Fibroblast of mammary gland (primary cell): ENCODE results near the gene FGF19.

Experiments
- DNase-seq: peaks from one replicate; pipeline ENCODE4 v3.0.0-alpha.2; 2010; ENCODE audit warnings: low read depth
- H3K4me3 ChIP-seq: 2 replicates; pipeline ENCODE4 v1.5.1; 2011; ENCODE audit warnings: low read depth, mild to moderate bottlenecking, low read length, moderate library complexity; ENCODE audit not compliant: control insufficient read depth
- CTCF ChIP-seq: conservative IDR thresholded peaks from 2 replicates; pipeline ENCODE4 v1.5.1; 2011; ENCODE audit warnings: low read depth, low read length, inconsistent platforms; ENCODE audit not compliant: control insufficient read depth, insufficient read depth

The FGF19 gene

DNA sequence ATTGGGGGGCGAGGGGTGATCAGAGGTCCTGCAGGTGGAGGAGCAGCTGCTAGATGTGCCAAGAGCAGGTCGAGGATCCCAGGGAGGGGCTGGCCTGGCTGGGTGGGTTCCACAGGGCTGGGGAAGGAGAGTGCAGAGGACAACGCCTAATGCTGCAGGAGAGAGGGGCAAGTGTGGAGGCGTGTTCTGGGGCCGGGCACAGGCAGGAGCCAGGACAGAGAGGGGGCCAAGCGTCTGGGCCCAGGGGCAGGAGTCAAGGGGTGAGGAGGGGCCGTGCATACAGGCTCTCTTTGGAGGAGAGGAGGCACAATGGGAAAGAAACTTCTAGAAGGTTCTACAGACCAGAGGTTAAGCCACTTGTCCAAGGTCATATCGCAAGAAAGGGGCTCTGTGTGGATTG lies 26.7 kb upstream of the FGF19 start:
- no peak for TF ChIP-seq CTCF
- no peak overlapping the region for H3K4me3 ChIP-seq
- DNase-seq, result no peak

DNA sequence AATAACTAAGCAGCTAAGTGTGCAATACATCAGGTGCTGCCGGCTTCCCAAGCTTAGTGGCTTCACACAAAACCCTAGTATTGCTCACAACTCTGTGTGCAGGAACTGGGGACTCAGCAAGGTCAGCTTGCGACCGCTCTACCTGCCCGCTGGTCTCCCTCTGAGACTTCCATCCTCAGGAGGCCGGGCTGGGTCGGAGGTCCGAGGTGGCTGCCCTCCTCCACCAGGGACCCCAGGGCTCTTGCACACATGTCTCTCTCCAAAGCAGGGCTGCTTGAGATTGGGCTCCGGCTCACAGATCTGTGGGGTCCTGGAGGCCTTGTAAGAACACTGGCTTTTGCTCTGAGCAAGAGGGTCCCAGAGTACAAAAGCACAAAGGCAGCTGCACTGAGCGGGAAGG lies 25.4 kb upstream of the FGF19 start:
- no peak for TF ChIP-seq CTCF
- no peak for DNase-seq
- H3K4me3 ChIP-seq, result no peak overlapping the region

GRCh38 chr11:69727266-69727665 lies 23.4 kb upstream of the FGF19 start:
- no peak overlapping the region for H3K4me3 ChIP-seq
- TF ChIP-seq CTCF, result no peak
- no peak for DNase-seq

- no peak overlapping the region for H3K4me3 ChIP-seq
- DNase-seq, result no peak
- TF ChIP-seq CTCF, result no peak
These were observed 22.7 kb upstream of the FGF19 start for GRCh38 chr11:69726481-69726880.

DNA sequence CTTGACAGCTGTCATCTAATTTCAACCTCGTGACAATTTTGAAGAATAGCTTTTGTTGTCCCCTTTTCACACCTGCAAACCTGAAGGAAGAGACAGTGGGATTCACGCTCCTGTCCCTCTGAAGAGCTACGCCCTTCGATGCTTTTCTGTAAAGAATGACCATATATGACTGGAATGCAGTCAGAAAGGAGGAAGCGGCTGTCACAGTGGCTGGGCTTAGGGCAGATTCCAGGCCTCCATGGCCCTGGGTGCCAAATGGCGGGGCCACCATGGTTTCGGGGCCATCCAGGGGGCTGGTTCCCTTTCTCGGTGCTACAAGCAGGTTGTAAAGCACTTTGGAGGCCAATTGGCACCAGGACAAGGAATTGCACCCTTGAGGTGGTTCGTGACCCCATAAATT lies 22.2 kb upstream of the FGF19 start:
- DNase-seq, result no peak
- no peak for TF ChIP-seq CTCF
- H3K4me3 ChIP-seq, result no peak overlapping the region

- TF ChIP-seq CTCF, result no peak
- no peak overlapping the region for H3K4me3 ChIP-seq
- no peak for DNase-seq
These were observed 17.9 kb upstream of the FGF19 start for GRCh38 chr11:69721745-69722144.

- no peak overlapping the region for H3K4me3 ChIP-seq
- TF ChIP-seq CTCF, result no peak
- DNase-seq, result no peak
These were observed 17.3 kb upstream of the FGF19 start for GRCh38 chr11:69721106-69721505.
